ENCODE results near the gene PPP2R2B. TPM values are rescaled to one million over a fixed set of nuclear protein-coding genes. Genes with fewer than 3 reads are reported as not detected.

Gene PPP2R2B
- polyA plus RNA-seq, 3 donors = 0.08 TPM; not detected in 2

- Mint-ChIP-seq H3K4me3 (no peak overlapping the region), H3K27me3 (ENCODE audit: low read depth in 3 of 3) (peaks cover 1 to 3% (median 2%) of the 10 kb centered on the region in 3 donors), H3K9me3 (no peaks in the 10 kb centered on the region), H3K4me1 (no peaks in the 10 kb centered on the region), H3K36me3 (no peaks in the 10 kb centered on the region), H3K27ac (no peak overlapping the region)
- H2AFZ ChIP-seq (ENCODE audit: insufficient read depth, low read depth, low read length, poor library complexity, severe bottlenecking) = no peak overlapping the region
- no peak overlapping the region for H3K9ac ChIP-seq (ENCODE audit: insufficient read depth, low read length, poor library complexity, severe bottlenecking)
- H3K4me1 ChIP-seq (ENCODE audit: control insufficient read depth in 1 of 2, insufficient read depth in 2 of 2, low read length in 2 of 2) = no peaks in the 10 kb centered on the region
- H3K79me2 ChIP-seq (ENCODE audit: insufficient read depth, low read length) = no peaks in the 10 kb centered on the region
- no peaks in the 10 kb centered on the region for H3K9me3 ChIP-seq (replicated peaks in 1 of 2; ENCODE audit: control insufficient read depth in 1 of 2, insufficient read depth in 1 of 2, low read length in 2 of 2)
- DNase-seq = no peak
- no peaks in the 10 kb centered on the region for H4K20me1 ChIP-seq (ENCODE audit: insufficient read depth, low read length)
- WGBS (ENCODE audit: insufficient coverage) = 98% methylated on average over 5 of the region's 5 CpGs
- no peaks in the 10 kb centered on the region for H3K27me3 ChIP-seq (ENCODE audit: control insufficient read depth in 2 of 2, insufficient read depth in 2 of 2, low read length in 2 of 2)
- no peak overlapping the region for H3K4me2 ChIP-seq (replicated peaks; ENCODE audit: extremely low read depth, low read length, poor library complexity, severe bottlenecking)
- no peaks in the 10 kb centered on the region for H3K36me3 ChIP-seq (replicated peaks in 1 of 2; ENCODE audit: control insufficient read depth in 1 of 2, insufficient read depth in 2 of 2, low read length in 2 of 2)
- intact Hi-C loops (cut with micrococcal nuclease) = no loop called here
- no peak overlapping the region for H3K27ac ChIP-seq (ENCODE audit: low read depth in 1 of 2, low read length in 2 of 2)
- TF ChIP-seq CTCF (IDR thresholded peaks at IDR 0.05) = no peak
- no peak overlapping the region for H3K4me3 ChIP-seq (replicated peaks in 1 of 3; ENCODE audit: low read depth in 2 of 3, low read length in 3 of 3)
Measured at GRCh38 chr5:146628950-146629349, 249.6 kb downstream of the PPP2R2B start.

- Mint-ChIP-seq H3K4me1 (no peaks in the 10 kb centered on the region), H3K27ac (no peak overlapping the region), H3K4me3 (no peak overlapping the region), H3K27me3 (ENCODE audit: low read depth in 3 of 3) (peaks cover 1 to 2% (median 2%) of the 10 kb centered on the region in 3 donors), H3K36me3 (no peaks in the 10 kb centered on the region), H3K9me3 (no peaks in the 10 kb centered on the region)
- intact Hi-C loops (cut with micrococcal nuclease) = no loop called here
- no peak overlapping the region for H3K4me3 ChIP-seq (replicated peaks in 1 of 3; ENCODE audit: low read depth in 2 of 3, low read length in 3 of 3)
- H3K9ac ChIP-seq (ENCODE audit: insufficient read depth, low read length, poor library complexity, severe bottlenecking) = no peak overlapping the region
- H3K4me2 ChIP-seq (replicated peaks; ENCODE audit: extremely low read depth, low read length, poor library complexity, severe bottlenecking) = no peak overlapping the region
- DNase-seq = no peak
- no peaks in the 10 kb centered on the region for H3K36me3 ChIP-seq (replicated peaks in 1 of 2; ENCODE audit: control insufficient read depth in 1 of 2, insufficient read depth in 2 of 2, low read length in 2 of 2)
- no peaks in the 10 kb centered on the region for H3K79me2 ChIP-seq (ENCODE audit: insufficient read depth, low read length)
- H3K9me3 ChIP-seq (replicated peaks in 1 of 2; ENCODE audit: control insufficient read depth in 1 of 2, insufficient read depth in 1 of 2, low read length in 2 of 2) = no peaks in the 10 kb centered on the region
- no peak overlapping the region for H2AFZ ChIP-seq (ENCODE audit: insufficient read depth, low read depth, low read length, poor library complexity, severe bottlenecking)
- no peak for TF ChIP-seq CTCF (IDR thresholded peaks at IDR 0.05)
- WGBS (ENCODE audit: insufficient coverage) = 83% methylated on average over 1 of the region's 1 CpG
- no peaks in the 10 kb centered on the region for H4K20me1 ChIP-seq (ENCODE audit: insufficient read depth, low read length)
- no peak overlapping the region for H3K27ac ChIP-seq (ENCODE audit: low read depth in 1 of 2, low read length in 2 of 2)
- H3K4me1 ChIP-seq (ENCODE audit: control insufficient read depth in 1 of 2, insufficient read depth in 2 of 2, low read length in 2 of 2) = no peaks in the 10 kb centered on the region
- no peaks in the 10 kb centered on the region for H3K27me3 ChIP-seq (ENCODE audit: control insufficient read depth in 2 of 2, insufficient read depth in 2 of 2, low read length in 2 of 2)
Measured at GRCh38 chr5:146626936-146627335, 251.6 kb downstream of the PPP2R2B start.
